CD14-positive monocyte (primary cell): ENCODE measurements around the gene ABTB2. TPM values are rescaled to one million over a fixed set of nuclear protein-coding genes. Genes with fewer than 3 reads are reported as not detected.

ENCODE experiments used
- DNase-seq, 3 donors: peaks; one replicate each; pipeline ENCODE4 v3.0.0-alpha.2; 2011 to 2022
- H2AFZ ChIP-seq: 2 replicates; pipeline ENCODE4 v1.6.0; 2012; ENCODE audit warnings: mild to moderate bottlenecking, low read depth, low read length, inconsistent platforms; ENCODE audit not compliant: insufficient read depth, poor library complexity, severe bottlenecking
- H3K27ac ChIP-seq, 2 donors: 1 replicate in 1 of 2; 2 replicates in 1 of 2; pipeline ENCODE4 v1.5.1; 2012 to 2013; ENCODE audit warnings: low read length in 2 of 2, control low read depth in 1 of 2, inconsistent platforms in 1 of 2, low read depth in 1 of 2, mild to moderate bottlenecking in 1 of 2
- H3K27me3 ChIP-seq, 2 donors: one replicate each; pipeline versions ENCODE4 v1.6.0 to v1.6.1; 2011 to 2013; ENCODE audit warnings: low read length in 2 of 2; ENCODE audit not compliant: control insufficient read depth in 2 of 2, insufficient read depth in 2 of 2
- H3K36me3 ChIP-seq, 2 donors: replicated peaks in 1 of 2; 1 replicate in 1 of 2; 2 replicates in 1 of 2; pipeline versions ENCODE4 v1.5.1 to v1.6.1; 2012 to 2013; ENCODE audit warnings: low read length in 2 of 2, control low read depth in 1 of 2, inconsistent platforms in 1 of 2, mild to moderate bottlenecking in 1 of 2; ENCODE audit not compliant: insufficient read depth in 2 of 2, control insufficient read depth in 1 of 2
- H3K4me1 ChIP-seq, 2 donors: 1 replicate in 1 of 2; 2 replicates in 1 of 2; pipeline versions ENCODE4 v1.5.1 to v1.6.1; 2012 to 2013; ENCODE audit warnings: low read length in 2 of 2, control low read depth in 1 of 2, inconsistent platforms in 1 of 2, mild to moderate bottlenecking in 1 of 2, moderate library complexity in 1 of 2; ENCODE audit not compliant: insufficient read depth in 2 of 2, control insufficient read depth in 1 of 2
- H3K4me2 ChIP-seq: replicated peaks from 2 replicates; pipeline ENCODE3; 2012; ENCODE audit warnings: low read length, moderate library complexity, mild to moderate bottlenecking; ENCODE audit not compliant: poor library complexity, severe bottlenecking; ENCODE audit errors: extremely low read depth
- H3K4me3 ChIP-seq, 3 experiments: fragments of 200-600 bp in 1 of 3; sonication (generic) in 1 of 3; replicated peaks in 1 of 3; 1 replicate in 2 of 3; 2 replicates in 1 of 3; pipeline ENCODE4 v1.5.1; 2011 to 2013; ENCODE audit warnings: low read length in 3 of 3, mild to moderate bottlenecking in 3 of 3, control low read depth in 2 of 3, low read depth in 2 of 3, inconsistent platforms in 1 of 3, moderate library complexity in 1 of 3
- H3K79me2 ChIP-seq: 2 replicates; pipeline ENCODE4 v1.6.0; 2012; ENCODE audit warnings: mild to moderate bottlenecking, control low read depth, inconsistent platforms, low read length, moderate library complexity; ENCODE audit not compliant: insufficient read depth
- H3K9ac ChIP-seq: 2 replicates; pipeline ENCODE4 v1.6.0; 2017; ENCODE audit warnings: low read length, mild to moderate bottlenecking; ENCODE audit not compliant: insufficient read depth, poor library complexity, severe bottlenecking
- H3K9me3 ChIP-seq, 2 donors: replicated peaks in 1 of 2; 1 replicate in 1 of 2; 2 replicates in 1 of 2; pipeline versions ENCODE4 v1.5.1 to v1.6.1; 2012 to 2013; ENCODE audit warnings: low read length in 2 of 2, control low read depth in 1 of 2; ENCODE audit not compliant: control insufficient read depth in 1 of 2, insufficient read depth in 1 of 2
- H4K20me1 ChIP-seq: 2 replicates; pipeline ENCODE4 v1.6.0; 2012; ENCODE audit warnings: mild to moderate bottlenecking, low read length, control low read depth, moderate library complexity; ENCODE audit not compliant: insufficient read depth
- H3K27ac Mint-ChIP-seq, 7 donors: one replicate each; pipeline ENCODE4 v1.8.0; 2020; ENCODE audit warnings: mild to moderate bottlenecking in 7 of 7, mixed read lengths in 7 of 7, moderate library complexity in 6 of 7, inconsistent platforms in 2 of 7
- H3K27me3 Mint-ChIP-seq, 3 donors: one replicate each; pipeline ENCODE4 v1.8.0; 2021 to 2022; ENCODE audit warnings: low read depth in 3 of 3, mild to moderate bottlenecking in 3 of 3, mixed read lengths in 3 of 3, moderate library complexity in 3 of 3, inconsistent platforms in 1 of 3
- H3K36me3 Mint-ChIP-seq, 2 donors: one replicate each; pipeline ENCODE4 v1.8.0; 2020; ENCODE audit warnings: mixed read lengths in 2 of 2, inconsistent platforms in 1 of 2, mild to moderate bottlenecking in 1 of 2
- H3K4me1 Mint-ChIP-seq: one replicate; pipeline ENCODE4 v1.8.0; 2020; ENCODE audit warnings: mild to moderate bottlenecking, mixed read lengths
- H3K4me3 Mint-ChIP-seq, 2 donors: one replicate each; pipeline ENCODE4 v1.8.0; 2020; ENCODE audit warnings: mild to moderate bottlenecking in 2 of 2, mixed read lengths in 2 of 2, moderate library complexity in 1 of 2
- H3K9me3 Mint-ChIP-seq, 7 donors: one replicate each; pipeline ENCODE4 v1.8.0; 2020 to 2022; ENCODE audit warnings: mixed read lengths in 7 of 7, mild to moderate bottlenecking in 6 of 7, moderate library complexity in 6 of 7, inconsistent platforms in 2 of 7
- CTCF ChIP-seq: fragments of 200-600 bp; IDR thresholded peaks from one replicate; pipeline ENCODE4 v1.8.0; 2022; ENCODE audit warnings: antibody characterized with exemption, mild to moderate bottlenecking
- WGBS: methylation state at CpG from one replicate; pipeline ENCODE4 v1.1.5; 2013; ENCODE audit warnings: missing lambda C conversion rate; ENCODE audit not compliant: insufficient coverage; 5-methylcytosine and 5-hydroxymethylcytosine counted together
- intact Hi-C, 2 donors: fragments of 100-400 bp; cut with micrococcal nuclease; formaldehyde crosslinking; loops; one replicate each; pipeline versions ENCODE4 v1.15.0 to v1.15.1; 2023
- polyA minus RNA-seq: library from RNA; depleted of rRNA, polyadenylated mRNA; stranded (reverse); fragments of >200 nt; gene quantifications from 2 replicates; pipeline ENCODE4 v1.2.3, GENCODE V29; 2012
- polyA plus RNA-seq, 3 donors: library from polyadenylated mRNA; depleted of rRNA in 1 of 3; unstranded in 2 of 3; stranded (reverse) in 1 of 3; fragments of 300-500 nt in 2 of 3; fragments of >200 nt in 1 of 3; fragmentation: Illumina TruSeq in 2 of 3; gene quantifications; 1 replicate in 2 of 3; 2 replicates in 1 of 3; pipeline ENCODE4 v1.2.3, GENCODE V29; 2012 to 2021
- total RNA-seq, 12 experiments: library from RNA in 1 of 12; stranded (reverse) in 1 of 12; fragments of 120-200 nt in 1 of 12; gene quantifications; one replicate each; pipeline ENCODE4 v1.2.4 and lab custom pipeline; 2013 to 2026; ENCODE audit warnings: mixed read lengths in 6 of 12, inconsistent platforms in 1 of 12

Gene ABTB2
- 0.65 TPM for total RNA-seq (2013)
- polyA plus RNA-seq = 1 to 10 TPM in 1 of 3 donors, under 1 TPM in 2; 0.25 to 1.7 (median 0.26) TPM
- polyA minus RNA-seq = 2.1 and 2.9 TPM in 2 replicates
- 5.7 to 368 (median 19.8) reads per million in 11 experiments for total RNA-seq (lab: John Stamatoyannopoulos, UW)

- under 1% methylated on average over 46 of the region's 57 CpGs for WGBS
- H3K9ac ChIP-seq = peak within 1 kb of the TSS; percentile 42
- H3K36me3 Mint-ChIP-seq = peaks cover 8 to 20% of the 10 kb centered on the region in 2 donors
- no peaks in the 10 kb centered on the region for H3K36me3 ChIP-seq
- peaks cover 22 to 43% (median 27%) of the 10 kb centered on the region in 3 donors for H3K27me3 Mint-ChIP-seq
- intact Hi-C loops = loop anchor here (2.0 to 10.0 kb wide), 9 partner anchors 50 to 493 kb away; partner anchors contain the start of gene NAT10 (in 1 of the 2)
- TF ChIP-seq CTCF = no peak
- H3K79me2 ChIP-seq = no peaks in the 10 kb centered on the region
- peaks cover 13 to 18% of the 10 kb centered on the region in 2 donors for H3K27me3 ChIP-seq
- peak within 1 kb of the TSS; percentile 87 for H2AFZ ChIP-seq
- peaks cover 0 to 4% (median 0%) of the 10 kb centered on the region in 7 donors for H3K9me3 Mint-ChIP-seq
- H3K4me1 ChIP-seq = peaks cover 30 to 39% of the 10 kb centered on the region in 2 donors
- H3K27ac Mint-ChIP-seq = peak within 1 kb of the TSS in 6 of 7 donors; percentile 26 to 70 (median 63)
- peaks cover 33% of the 10 kb centered on the region for H3K4me1 Mint-ChIP-seq
- H3K9me3 ChIP-seq = no peaks in the 10 kb centered on the region
- H4K20me1 ChIP-seq = peaks cover 14% of the 10 kb centered on the region
- H3K4me3 Mint-ChIP-seq = peak within 1 kb of the TSS; percentile 82 to 97
- peak; percentile 93 to 95 (median 93) for DNase-seq
- H3K27ac ChIP-seq = peak within 1 kb of the TSS in 1 of 2 donors; percentile 40
- peak within 1 kb of the TSS; percentile 55 to 86 (median 81) for H3K4me3 ChIP-seq
- peak within 1 kb of the TSS; percentile 97 for H3K4me2 ChIP-seq
Measured at GRCh38 chr11:34357701-34358257, at the start of gene ABTB2. Gene ABTB2 (minus strand): TSS chr11:34358010.

- Histone ChIP-seq H2AFZ (no peak overlapping the region), H3K9ac (no peak overlapping the region), H3K4me3 (no peak overlapping the region), H3K36me3 (no peaks in the 10 kb centered on the region), H4K20me1 (no peaks in the 10 kb centered on the region), H3K9me3 (peaks cover 0 to 6% of the 10 kb centered on the region in 2 donors), H3K79me2 (no peaks in the 10 kb centered on the region), H3K4me2 (no peak overlapping the region), H3K27ac (no peak overlapping the region), H3K27me3 (no peaks in the 10 kb centered on the region), H3K4me1 (peaks cover 8 to 18% of the 10 kb centered on the region in 2 donors)
- WGBS = no CpG with 5 or more reads among the region's 2 CpGs
- Mint-ChIP-seq H3K27me3 (peaks cover 0 to 1% (median 0%) of the 10 kb centered on the region in 3 donors), H3K4me3 (no peak overlapping the region), H3K4me1 (peaks cover 27% of the 10 kb centered on the region), H3K9me3 (no peaks in the 10 kb centered on the region), H3K36me3 (no peaks in the 10 kb centered on the region), H3K27ac (no peak overlapping the region)
- intact Hi-C loops = loop anchor here (5.0 to 10.0 kb wide), 2 partner anchors 35 to 48 kb away; no protein-coding TSS in a partner anchor
- DNase-seq = no peak
- TF ChIP-seq CTCF = no peak
Measured at GRCh38 chr11:34407121-34407813, 49.5 kb upstream of the ABTB2 start.
